ENCODE measurements around the gene NAA16. TPM values are rescaled to one million over a fixed set of nuclear protein-coding genes. Genes with fewer than 3 reads are reported as not detected.

Gene NAA16
- total and polyA plus RNA-seq, 9 of the 15 experiments (the other 6 are each of a cell fraction or from before 2014, with no cell fraction given), result 3.7 to 18.2 (median 12.0) TPM

DNA sequence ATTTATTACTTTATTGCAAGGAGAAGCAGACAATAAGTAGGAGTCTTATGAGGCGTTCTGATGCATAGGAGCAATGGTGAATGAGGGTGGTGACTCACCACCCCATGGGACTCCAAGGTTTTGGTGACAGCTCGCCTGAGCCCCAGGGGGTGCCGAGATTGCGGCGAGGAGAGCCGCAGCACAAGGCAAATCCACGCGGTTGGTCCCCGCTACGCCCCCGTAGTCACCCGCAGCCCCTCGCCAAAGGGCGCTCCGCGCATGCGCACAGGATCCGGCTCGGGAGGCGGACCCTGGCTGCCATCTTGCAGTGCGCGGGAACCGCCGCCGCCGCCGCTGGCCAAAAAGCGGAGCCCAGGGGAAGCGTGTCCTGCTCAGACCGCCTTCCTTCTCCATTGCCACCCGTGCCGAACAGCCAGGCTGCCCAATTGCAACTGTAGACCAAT, at the start of gene NAA16 (continued):
- TF ChIP-seq, protein P1, sequence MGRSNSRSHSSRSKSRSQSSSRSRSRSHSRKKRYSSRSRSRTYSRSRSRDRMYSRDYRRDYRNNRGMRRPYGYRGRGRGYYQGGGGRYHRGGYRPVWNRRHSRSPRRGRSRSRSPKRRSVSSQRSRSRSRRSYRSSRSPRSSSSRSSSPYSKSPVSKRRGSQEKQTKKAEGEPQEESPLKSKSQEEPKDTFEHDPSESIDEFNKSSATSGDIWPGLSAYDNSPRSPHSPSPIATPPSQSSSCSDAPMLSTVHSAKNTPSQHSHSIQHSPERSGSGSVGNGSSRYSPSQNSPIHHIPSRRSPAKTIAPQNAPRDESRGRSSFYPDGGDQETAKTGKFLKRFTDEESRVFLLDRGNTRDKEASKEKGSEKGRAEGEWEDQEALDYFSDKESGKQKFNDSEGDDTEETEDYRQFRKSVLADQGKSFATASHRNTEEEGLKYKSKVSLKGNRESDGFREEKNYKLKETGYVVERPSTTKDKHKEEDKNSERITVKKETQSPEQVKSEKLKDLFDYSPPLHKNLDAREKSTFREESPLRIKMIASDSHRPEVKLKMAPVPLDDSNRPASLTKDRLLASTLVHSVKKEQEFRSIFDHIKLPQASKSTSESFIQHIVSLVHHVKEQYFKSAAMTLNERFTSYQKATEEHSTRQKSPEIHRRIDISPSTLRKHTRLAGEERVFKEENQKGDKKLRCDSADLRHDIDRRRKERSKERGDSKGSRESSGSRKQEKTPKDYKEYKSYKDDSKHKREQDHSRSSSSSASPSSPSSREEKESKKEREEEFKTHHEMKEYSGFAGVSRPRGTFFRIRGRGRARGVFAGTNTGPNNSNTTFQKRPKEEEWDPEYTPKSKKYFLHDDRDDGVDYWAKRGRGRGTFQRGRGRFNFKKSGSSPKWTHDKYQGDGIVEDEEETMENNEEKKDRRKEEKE (IDR thresholded peaks at IDR 0.05; ENCODE audit: borderline replicate concordance in 1 of 2, control insufficient read depth in 1 of 2, low read depth in 2 of 2, low read length in 1 of 2), result no peak
- TF ChIP-seq CXXC5 (CRISPR knock-in tag; IDR thresholded peaks at IDR 0.05) (peak; percentile 59), RCOR1 (IDR thresholded peaks at IDR 0.05; ENCODE audit: borderline replicate concordance in 1 of 2, low read depth in 2 of 2, low read length in 2 of 2) (peak; percentile 72 to 98; a peak in 3 of 4 replicates), CBFA2T3 (IDR thresholded peaks at IDR 0.05) (peak; percentile 22; the same call in 1 of the 2 replicates), ZKSCAN3 (CRISPR knock-in tag; IDR thresholded peaks at IDR 0.05) (no peak), MYC (IDR thresholded peaks at IDR 0.05; ENCODE audit: low read depth, low read length) (peak; percentile 70), MYC (CRISPR knock-in tag; IDR thresholded peaks at IDR 0.05; ENCODE audit: borderline replicate concordance, low read depth) (no peak), DNMT1 (IDR thresholded peaks at IDR 0.05) (no peak), HDAC1 (IDR thresholded peaks at IDR 0.05) (peak in 1 of 2 experiments; percentile 71; a peak in 2 of 4 replicates), PML (IDR thresholded peaks at IDR 0.05; ENCODE audit: low read length) (0 out of 2 replicates have a peak, but pooled peaks have one; percentile 13), L3MBTL2 (IDR thresholded peaks at IDR 0.05) (peak; percentile 41; the same call in 1 of the 2 replicates)
- TF ChIP-seq, protein P2, sequence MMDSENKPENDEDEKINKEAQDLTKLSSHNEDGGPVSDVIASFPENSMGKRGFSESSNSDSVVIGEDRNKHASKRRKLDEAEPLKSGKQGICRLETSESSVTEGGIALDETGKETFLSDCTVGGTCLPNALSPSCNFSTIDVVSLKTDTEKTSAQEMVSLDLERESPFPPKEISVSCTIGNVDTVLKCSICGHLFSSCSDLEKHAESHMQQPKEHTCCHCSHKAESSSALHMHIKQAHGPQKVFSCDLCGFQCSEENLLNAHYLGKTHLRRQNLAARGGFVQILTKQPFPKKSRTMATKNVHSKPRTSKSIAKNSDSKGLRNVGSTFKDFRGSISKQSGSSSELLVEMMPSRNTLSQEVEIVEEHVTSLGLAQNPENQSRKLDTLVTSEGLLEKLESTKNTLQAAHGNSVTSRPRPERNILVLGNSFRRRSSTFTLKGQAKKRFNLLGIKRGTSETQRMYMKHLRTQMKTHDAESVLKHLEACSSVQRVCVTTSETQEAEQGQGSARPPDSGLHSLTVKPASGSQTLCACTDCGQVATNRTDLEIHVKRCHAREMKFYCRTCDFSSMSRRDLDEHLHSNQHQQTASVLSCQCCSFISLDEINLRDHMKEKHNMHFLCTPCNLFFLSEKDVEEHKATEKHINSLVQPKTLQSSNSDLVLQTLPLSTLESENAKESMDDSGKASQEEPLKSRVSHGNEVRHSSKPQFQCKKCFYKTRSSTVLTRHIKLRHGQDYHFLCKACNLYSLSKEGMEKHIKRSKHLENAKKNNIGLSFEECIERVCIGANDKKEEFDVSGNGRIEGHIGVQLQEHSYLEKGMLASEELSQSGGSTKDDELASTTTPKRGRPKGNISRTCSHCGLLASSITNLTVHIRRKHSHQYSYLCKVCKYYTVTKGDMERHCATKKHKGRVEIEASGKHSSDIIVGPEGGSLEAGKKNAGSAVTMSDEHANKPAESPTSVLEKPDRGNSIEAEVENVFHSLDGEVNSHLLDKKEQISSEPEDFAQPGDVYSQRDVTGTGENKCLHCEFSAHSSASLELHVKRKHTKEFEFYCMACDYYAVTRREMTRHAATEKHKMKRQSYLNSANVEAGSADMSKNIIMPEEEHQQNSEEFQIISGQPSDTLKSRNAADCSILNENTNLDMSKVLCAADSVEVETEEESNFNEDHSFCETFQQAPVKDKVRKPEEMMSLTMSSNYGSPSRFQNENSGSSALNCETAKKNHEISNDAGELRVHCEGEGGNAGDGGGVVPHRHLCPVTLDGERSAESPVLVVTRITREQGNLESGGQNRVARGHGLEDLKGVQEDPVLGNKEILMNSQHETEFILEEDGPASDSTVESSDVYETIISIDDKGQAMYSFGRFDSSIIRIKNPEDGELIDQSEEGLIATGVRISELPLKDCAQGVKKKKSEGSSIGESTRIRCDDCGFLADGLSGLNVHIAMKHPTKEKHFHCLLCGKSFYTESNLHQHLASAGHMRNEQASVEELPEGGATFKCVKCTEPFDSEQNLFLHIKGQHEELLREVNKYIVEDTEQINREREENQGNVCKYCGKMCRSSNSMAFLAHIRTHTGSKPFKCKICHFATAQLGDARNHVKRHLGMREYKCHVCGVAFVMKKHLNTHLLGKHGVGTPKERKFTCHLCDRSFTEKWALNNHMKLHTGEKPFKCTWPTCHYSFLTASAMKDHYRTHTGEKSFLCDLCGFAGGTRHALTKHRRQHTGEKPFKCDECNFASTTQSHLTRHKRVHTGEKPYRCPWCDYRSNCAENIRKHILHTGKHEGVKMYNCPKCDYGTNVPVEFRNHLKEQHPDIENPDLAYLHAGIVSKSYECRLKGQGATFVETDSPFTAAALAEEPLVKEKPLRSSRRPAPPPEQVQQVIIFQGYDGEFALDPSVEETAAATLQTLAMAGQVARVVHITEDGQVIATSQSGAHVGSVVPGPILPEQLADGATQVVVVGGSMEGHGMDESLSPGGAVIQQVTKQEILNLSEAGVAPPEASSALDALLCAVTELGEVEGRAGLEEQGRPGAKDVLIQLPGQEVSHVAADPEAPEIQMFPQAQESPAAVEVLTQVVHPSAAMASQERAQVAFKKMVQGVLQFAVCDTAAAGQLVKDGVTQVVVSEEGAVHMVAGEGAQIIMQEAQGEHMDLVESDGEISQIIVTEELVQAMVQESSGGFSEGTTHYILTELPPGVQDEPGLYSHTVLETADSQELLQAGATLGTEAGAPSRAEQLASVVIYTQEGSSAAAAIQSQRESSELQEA (IDR thresholded peaks at IDR 0.05; ENCODE audit: low read depth), result peak; percentile 90
- TF ChIP-seq, protein P3, sequence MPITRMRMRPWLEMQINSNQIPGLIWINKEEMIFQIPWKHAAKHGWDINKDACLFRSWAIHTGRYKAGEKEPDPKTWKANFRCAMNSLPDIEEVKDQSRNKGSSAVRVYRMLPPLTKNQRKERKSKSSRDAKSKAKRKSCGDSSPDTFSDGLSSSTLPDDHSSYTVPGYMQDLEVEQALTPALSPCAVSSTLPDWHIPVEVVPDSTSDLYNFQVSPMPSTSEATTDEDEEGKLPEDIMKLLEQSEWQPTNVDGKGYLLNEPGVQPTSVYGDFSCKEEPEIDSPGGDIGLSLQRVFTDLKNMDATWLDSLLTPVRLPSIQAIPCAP (CRISPR knock-in tag; IDR thresholded peaks at IDR 0.05; ENCODE audit: borderline replicate concordance), result no peak
- TF ChIP-seq, protein P4, sequence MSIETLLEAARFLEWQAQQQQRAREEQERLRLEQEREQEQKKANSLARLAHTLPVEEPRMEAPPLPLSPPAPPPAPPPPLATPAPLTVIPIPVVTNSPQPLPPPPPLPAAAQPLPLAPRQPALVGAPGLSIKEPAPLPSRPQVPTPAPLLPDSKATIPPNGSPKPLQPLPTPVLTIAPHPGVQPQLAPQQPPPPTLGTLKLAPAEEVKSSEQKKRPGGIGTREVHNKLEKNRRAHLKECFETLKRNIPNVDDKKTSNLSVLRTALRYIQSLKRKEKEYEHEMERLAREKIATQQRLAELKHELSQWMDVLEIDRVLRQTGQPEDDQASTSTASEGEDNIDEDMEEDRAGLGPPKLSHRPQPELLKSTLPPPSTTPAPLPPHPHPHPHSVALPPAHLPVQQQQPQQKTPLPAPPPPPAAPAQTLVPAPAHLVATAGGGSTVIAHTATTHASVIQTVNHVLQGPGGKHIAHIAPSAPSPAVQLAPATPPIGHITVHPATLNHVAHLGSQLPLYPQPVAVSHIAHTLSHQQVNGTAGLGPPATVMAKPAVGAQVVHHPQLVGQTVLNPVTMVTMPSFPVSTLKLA (conservative IDR thresholded peaks at IDR 0.05), result peak; percentile 38 to 70; a peak in 3 of 4 replicates
